Raji (cell line): ENCODE results near the gene ABHD5.

Experiments
- POLR2A ChIP-seq: IDR thresholded peaks from 2 replicates; pipeline ENCODE4 v1.6.1; 2011; ENCODE audit warnings: low read depth, low read length, control low read depth; ENCODE audit not compliant: insufficient read depth

The ABHD5 gene

DNA sequence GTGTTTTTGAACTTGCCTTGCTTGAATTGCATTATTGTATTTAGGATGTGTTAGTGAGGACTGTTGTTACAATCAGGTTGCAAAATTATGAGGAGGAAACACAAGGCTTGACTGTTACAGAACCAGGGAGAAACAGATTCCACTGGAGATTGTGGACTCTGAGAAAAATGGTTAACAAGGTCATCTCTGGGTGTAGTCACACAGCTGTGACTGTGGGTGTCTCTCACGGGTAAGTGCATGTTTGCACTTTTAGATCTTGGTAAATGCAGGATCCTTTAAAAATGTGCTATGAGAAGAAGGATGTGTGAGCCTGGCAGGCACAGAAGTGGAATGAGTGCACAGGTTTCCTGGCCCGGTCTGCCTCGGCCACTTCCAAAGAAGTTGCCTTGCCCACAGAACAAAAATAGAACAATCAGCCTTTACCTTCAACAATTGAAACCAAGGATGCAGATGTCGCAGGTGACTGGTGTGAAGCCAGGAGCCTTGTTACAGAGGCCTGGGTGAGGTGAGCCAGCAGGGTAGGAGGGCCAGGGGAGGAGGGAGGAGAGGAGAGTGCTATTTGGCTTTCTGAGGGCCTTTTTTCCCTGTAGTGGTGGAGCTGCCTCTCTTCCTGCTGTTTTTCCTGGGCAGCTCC is 68.0 kb downstream of the ABHD5 start:
- no peak for TF ChIP-seq POLR2A

DNA sequence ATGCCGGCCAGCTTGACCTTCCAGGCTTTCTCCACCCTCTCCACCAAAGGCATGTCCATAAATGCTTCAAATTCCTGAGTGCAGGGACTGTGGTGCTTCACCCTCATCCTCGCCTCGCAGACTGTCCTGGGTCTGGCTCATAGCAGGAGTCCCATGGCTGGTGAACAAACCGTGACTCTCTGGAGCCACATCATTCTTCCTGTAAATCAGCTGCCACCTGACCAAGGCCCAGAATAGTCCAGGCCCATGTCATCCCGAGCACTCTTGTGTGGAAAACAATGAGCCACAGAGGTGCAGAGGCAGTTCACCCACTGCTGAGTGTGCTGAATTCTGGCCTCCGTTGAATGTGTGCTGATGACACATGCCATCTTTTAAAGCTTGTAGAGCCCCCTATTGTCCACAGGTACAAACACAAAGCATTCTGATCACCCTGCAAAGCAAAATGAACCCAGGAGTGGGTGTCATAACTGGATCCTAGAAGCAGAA is 68.6 kb downstream of the ABHD5 start:
- no peak for TF ChIP-seq POLR2A

DNA sequence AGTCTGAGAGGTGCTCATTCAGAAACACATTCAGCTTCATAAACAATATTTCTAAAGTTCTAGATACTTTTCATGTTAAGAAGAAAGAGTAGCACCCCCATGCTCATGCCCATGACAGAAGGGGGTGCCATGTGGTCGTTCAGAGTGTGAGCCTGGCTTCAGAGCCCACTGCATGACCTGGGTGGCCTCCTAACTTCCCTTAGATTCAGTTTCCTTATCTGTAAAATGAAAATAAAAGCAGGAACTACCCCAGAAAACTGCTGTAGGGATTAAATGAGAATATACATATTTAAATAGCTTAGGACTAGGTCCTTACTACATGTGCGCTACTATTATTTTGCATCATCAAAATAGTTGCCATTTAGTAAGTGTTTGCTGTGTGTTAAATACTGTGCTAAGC is 69.2 kb downstream of the ABHD5 start:
- TF ChIP-seq POLR2A: no peak

DNA sequence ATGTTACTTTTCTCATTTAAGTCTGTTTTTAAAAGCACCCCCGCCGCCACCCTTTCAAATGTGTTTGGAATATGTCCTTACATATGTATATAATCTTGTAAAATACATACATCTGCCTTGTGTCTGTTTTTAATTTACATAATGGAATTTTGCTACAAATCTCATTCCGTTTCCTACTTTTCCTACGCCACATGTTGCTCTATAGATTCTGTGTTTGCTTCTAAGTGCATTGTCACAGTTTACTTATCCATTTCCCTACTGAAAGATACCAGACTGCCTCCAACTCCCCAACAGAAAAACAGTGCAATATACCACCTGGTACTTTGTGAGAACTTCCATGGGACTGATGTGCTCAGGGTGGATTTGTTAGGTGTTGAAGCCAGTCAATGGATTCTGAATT is 70.2 kb downstream of the ABHD5 start:
- no peak for TF ChIP-seq POLR2A

DNA sequence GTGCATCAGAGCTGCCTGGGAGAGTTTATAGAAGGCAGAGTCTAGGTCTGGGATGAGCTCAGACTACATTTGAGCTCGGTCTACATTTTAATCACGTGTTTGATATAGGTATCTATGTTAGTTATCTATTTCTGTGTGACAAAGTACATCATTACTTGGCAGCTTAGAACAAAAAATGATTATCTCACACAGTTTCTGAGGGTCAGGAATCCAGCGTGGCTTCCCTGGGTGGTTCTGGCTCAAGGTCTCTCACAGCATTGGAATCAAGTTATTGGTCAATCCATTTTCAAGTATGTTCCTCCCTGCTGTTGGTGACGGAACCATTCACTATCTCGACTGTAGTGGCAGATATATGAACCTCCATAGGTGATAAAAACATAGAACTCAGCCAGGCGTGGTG is 71.7 kb downstream of the ABHD5 start:
- no peak for TF ChIP-seq POLR2A

DNA sequence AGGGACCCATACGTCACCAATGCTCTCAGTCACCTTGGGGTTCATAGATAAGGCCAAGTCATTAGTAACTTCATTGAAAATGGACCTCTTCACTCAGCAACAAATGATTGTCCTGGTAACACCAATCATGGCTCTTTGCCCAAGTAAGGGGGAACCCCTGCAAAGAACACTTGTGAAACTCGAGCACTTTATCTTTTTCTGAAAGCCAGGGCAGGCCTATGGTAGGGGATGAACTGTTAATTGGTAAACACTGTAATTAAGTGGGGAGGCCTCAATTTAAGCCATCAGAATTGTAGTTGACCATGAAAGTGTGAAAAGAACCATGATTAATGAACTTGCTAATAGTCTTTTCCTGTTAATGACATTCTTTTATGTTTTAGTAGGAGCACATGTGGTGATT is 73.3 kb downstream of the ABHD5 start:
- TF ChIP-seq POLR2A: no peak

DNA sequence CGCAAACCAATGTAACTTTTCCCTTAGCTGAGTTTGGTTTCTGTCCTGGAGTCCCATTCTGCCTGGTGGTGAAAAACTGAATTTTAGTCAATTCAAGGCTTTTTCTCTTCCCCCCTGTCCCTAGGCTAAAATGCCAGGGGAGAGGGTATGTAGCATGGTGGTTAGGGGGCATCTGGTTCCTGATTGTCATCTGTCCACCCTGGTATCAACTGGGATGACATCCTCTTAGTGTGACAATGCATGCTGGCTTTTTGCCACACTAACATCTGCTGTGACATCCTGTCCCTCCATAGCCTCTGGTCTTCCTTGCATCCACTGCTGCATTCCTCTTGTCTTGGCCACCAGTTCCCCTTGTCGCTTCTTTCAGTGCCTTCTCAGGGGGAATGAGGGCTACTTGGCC is 73.7 kb downstream of the ABHD5 start:
- TF ChIP-seq POLR2A: no peak

DNA sequence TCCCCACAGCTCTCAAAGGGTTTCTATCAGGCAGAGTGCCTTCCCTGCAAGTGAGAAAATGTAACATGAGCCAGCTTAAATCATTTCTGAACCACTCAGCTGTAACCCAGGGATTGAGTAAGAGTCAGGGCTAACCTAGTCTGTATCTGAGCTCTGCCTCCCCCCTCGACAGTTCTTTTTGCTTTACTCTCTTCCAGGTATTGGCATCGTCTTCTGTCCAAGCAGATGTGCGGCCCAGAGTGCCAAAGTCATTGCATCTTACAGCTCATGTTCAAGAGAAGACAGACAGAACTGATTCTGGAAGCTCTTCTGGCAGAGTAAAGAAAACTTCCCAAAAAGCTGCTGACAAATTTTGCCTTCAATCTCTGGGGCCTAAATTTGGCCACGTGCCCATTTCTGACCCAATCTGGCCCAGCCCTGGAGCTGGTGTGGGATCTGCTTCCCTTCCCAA is 74.8 kb downstream of the ABHD5 start:
- TF ChIP-seq POLR2A: no peak

DNA sequence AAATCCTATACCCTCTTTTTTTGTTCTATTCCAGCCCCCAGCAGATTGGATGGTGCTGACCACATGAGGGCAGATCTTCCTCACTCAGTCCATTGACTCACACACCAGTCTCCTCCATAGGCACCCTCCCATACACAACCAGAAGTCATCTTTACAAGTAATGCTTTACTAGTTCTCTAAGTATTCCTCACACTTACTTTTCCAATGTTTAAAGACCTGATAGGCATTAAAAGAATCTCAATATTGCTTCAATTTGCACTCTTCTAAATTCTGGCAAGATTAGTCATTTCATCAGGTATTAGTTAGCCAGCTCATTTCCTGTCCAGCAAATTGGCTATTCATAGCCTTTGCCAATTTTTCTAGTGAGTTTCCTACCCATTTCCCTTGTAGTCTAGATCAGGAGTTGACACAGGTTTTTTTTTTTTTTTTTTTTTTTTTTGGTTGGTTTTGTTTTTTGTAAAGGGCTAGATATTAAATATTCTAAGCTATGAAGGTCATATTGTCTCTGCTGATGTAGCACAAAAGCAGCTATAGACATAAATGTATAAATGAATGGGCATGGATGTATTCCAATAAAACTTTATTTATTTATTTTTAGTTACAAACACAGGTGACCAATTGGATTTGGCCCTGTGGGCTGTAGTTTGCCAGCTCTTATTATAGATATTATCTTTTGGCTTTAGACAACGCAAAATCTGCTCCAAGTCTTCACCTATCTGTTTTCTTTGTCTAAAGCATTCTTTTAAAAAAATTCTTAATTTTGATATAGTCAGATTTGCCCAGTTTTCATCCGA is 76.1 kb downstream of the ABHD5 start:
- no peak for TF ChIP-seq POLR2A

DNA sequence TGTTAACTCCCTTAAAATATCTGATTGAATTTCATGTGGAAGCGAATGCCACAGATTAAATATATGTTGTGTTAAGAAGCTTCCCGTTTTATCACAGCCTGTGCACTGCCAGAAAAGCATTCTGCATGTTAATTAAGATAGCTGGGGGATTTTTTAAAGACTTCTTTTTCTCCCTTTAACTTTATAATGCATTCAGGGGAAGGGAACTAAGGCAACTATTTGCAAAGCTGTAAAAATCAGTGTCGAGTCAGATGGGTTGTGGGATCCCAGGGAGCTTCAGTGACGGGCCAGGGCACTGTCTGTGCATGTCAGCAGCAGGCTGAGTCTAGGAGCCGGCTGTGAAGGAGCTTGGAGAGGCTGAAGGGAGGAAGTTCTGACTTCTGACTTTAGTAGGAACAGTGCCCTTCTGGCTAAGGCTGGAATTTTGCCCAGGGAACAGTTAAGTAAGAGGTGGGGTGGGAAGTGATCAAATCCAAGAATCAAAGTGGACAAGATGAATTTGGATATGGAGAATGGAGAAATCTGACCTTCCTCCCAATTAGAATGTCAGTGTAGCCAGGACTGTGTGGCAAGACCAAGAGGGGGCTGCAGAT is 77.7 kb downstream of the ABHD5 start:
- TF ChIP-seq POLR2A: no peak

DNA sequence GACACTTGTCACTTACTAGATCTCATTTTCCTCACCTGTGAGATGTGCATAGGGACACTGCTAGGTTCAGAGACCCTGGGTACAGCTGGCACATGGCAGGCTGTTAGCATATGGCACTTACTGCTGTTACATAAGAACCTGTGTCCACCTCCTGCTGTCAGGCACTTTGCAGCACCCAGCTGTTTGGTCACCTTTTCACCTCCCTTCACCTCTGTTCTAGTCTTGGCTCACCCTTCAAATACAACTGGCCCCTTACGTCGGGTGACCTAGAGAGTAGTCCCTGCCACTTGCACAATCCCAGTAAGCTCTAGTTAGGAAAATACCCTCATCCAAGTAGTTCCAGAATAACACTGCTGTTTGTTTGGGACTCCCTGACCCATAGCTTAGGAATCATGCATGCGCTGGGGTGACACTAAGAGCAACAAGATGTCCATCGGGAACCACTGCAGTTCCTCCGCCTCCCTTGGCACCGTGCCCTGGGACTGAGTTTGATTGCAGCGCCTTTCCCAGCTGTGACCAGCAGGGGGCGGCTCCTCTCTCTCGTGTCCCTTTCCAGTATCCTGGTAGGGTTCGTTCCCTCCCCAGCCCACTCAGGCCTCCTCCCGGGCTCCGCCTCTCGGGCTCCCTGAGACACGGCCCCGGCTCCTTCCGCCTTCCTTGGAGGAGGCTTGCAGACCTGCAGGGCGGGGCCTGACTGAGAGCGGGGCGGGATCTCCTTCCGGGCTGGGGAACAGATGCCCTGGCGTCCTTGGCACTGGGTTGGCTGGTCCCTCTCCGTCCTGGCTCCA is 78.6 kb downstream of the ABHD5 start:
- TF ChIP-seq POLR2A: no peak

DNA sequence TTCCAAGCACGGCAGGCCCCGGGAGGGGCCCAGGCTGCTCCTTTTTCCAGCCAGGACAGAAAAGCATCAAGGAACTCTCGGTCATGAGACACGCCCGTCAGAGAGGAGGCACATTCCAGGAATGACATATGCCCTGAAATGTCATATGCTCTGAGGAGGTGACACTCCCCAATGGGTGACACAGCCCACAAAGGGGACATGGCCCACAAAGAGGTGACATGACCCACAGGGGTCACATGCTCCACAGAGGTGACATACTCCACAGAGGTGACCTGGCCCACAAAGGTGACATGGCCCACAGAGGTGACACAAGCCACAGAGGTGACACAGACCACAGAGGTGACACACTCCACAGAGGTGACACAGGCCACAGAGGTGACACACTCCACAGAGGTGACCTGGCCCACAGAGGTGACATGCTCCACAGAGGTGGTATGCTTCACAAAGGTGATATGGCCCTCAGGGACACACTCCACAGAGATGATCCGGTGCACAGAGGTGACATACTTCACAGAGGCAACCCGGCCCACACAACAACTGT is 79.2 kb downstream of the ABHD5 start:
- TF ChIP-seq POLR2A: no peak

DNA sequence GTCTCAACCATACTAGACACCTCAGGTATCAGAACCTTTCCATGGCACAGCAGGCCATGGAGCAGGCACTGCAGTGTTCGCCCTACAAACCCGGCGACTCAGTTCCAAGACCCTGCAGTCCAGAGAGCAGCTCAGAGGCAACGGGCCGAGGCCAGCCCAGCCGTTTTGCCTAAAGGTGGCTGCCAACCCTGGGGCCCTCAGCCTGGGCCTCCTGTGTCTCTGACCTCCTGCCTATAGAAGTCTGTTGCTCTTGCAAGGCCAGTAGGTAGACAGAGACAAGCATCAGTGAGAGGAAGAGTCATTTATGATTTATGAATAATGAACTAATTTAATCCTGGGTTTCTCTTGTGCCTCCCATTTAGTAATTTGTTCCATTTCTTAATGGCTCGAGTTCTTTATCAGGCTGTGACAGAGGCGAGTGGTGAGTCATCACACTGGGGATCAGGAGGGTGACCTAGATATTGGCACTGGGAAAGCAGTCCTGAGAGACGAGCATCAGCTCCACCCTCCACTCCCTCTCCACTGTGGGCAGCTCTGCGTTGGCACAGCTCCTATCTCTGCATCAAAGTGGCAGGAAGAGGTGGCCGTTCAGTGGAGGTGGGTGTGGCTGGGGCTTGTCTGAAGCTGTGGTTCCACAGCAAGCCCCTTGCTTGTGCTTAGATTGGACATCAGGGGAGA is 79.8 kb downstream of the ABHD5 start:
- TF ChIP-seq POLR2A: no peak

DNA sequence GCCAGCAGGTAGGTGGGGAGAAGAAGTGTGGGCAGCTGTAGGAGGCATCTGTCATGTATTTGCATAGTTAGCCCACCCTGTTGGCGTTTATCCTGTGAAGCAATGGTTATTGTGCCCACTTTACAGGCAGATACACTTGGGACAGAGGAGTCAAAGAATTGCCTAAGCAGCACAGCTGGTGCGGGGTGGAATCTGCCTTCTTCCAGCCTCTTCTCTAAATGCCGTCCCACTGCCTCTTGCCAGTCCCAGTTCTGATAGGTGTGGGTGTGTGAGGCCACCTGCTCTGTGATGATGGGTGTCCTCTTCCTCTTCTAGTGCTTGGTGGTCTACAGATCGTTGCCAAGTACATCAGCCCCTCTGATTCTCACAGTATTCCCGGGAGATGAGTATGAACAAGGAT is 80.9 kb downstream of the ABHD5 start:
- TF ChIP-seq POLR2A: no peak

DNA sequence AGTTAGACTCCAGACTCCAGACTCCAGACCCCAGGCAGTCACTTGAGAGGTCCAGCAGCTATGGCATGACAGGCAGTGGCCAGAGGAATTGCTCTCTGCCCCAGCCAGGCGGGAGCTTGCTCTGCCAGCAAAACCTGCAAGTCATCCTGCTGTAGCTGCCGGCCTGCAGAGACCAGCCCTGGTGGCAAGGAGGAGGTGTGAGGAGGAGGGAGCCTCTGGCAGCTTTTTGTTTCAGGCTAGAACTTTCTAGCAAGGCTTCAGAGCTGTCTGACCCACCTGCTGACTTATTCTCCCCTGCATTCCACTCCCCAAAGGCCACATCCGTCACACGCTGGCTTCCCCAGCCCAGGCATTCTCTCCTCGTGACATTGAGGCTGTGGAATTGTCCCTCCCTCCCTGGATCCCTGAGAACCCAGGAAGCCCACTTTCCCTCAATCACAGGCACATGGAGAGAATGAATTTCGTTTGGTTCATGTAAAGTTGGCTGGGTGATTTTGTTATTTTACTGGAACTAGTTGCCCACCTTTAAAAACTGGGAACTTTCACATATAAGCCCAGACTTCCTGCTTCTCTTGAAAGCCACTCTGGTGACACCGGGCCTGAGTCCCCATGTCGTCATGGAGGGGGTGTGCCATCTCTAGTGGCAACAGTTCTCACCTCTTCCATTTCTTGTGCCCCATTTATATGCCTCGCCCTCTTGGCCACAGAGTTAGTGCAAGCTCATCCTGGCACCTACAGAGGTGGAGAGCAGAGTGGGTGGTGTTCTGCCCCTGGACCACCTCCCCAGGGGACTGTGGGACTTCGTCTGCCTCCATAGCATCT is 82.7 kb downstream of the ABHD5 start:
- no peak for TF ChIP-seq POLR2A
